SK-N-SH (cell line): ENCODE data around the gene CGAS. TPM values are rescaled to one million over a fixed set of nuclear protein-coding genes. Genes with fewer than 3 reads are reported as not detected.

Experiments
- CTCF ChIA-PET: fragments of 300-600, 350-600 bp; formaldehyde crosslinking; extraction: SDS; loops from one replicate; lab custom pipeline; 2021; lab: Yijun Ruan, JAX
- POLR2A ChIA-PET: fragments of 350-600 bp; sonication (Branson Sonifier 250); formaldehyde crosslinking; extraction: SDS; loops from one replicate; lab custom pipeline; 2020; ENCODE audit warnings: antibody characterized with exemption, inconsistent platforms; lab: Yijun Ruan, JAX
- DNase-seq: peaks from one replicate; pipeline ENCODE4 v3.0.0; 2012
- H2AFZ ChIP-seq: fragments of 200-600 bp; sonication (generic); 2 replicates; pipeline ENCODE4 v1.8.1; 2016; ENCODE audit warnings: antibody characterized with exemption, mild to moderate bottlenecking, low read depth
- H3F3A ChIP-seq: fragments of 200-600 bp; sonication (generic); replicated peaks from 2 replicates; pipeline ENCODE3; 2016; ENCODE audit warnings: antibody characterized with exemption, mild to moderate bottlenecking; ENCODE audit not compliant: insufficient read depth
- H3K27ac ChIP-seq, 2 experiments: fragments of 200-500 bp in 1 of 2; fragments of 200-600 bp in 1 of 2; sonication (Bioruptor generic) in 1 of 2; sonication (generic), shearing (Covaris generic) in 1 of 2; 2 replicates each; pipeline versions ENCODE4 v1.5.1 to v1.6.1; 2014 to 2016; ENCODE audit warnings: low read depth in 2 of 2, inconsistent platforms in 1 of 2, low read length in 1 of 2, mild to moderate bottlenecking in 1 of 2, mixed read lengths in 1 of 2
- H3K27me3 ChIP-seq: fragments of 200-600 bp; sonication (generic), shearing (Covaris generic); 2 replicates; pipeline ENCODE4 v1.6.1; 2016; ENCODE audit warnings: mixed run types; ENCODE audit not compliant: insufficient read depth
- H3K36me3 ChIP-seq, 2 experiments: fragments of 200-500 bp in 1 of 2; fragments of 200-600 bp in 1 of 2; sonication (Bioruptor generic) in 1 of 2; sonication (generic) in 1 of 2; replicated peaks in 1 of 2; 2 replicates each; pipeline versions ENCODE3 to v1.5.1; 2014 to 2016; ENCODE audit warnings: low read length in 1 of 2, mild to moderate bottlenecking in 1 of 2; ENCODE audit not compliant: insufficient read depth in 2 of 2, control insufficient read depth in 1 of 2
- H3K4me1 ChIP-seq, 2 experiments: fragments of 200-500 bp in 1 of 2; fragments of 200-600 bp in 1 of 2; sonication (Bioruptor generic) in 1 of 2; sonication (generic), shearing (Covaris generic) in 1 of 2; 2 replicates each; pipeline versions ENCODE4 v1.5.1 to v1.6.1; 2014 to 2016; ENCODE audit warnings: low read depth in 1 of 2, low read length in 1 of 2, mixed run types in 1 of 2; ENCODE audit not compliant: insufficient read depth in 2 of 2, control insufficient read depth in 1 of 2
- H3K4me2 ChIP-seq: fragments of 200-600 bp; sonication (generic), shearing (Covaris generic); 2 replicates; pipeline ENCODE4 v1.6.1; 2017; ENCODE audit warnings: mixed run types
- H3K4me3 ChIP-seq, 2 experiments: fragments of 200-500 bp in 1 of 2; fragments of 200-600 bp in 1 of 2; sonication (Bioruptor generic) in 1 of 2; sonication (generic), shearing (Covaris generic) in 1 of 2; 2 replicates each; pipeline versions ENCODE4 v1.5.1 to v1.8.1; 2014 to 2016; ENCODE audit warnings: low read depth in 2 of 2, inconsistent platforms in 1 of 2, low read length in 1 of 2, mild to moderate bottlenecking in 1 of 2, mixed read lengths in 1 of 2, moderate library complexity in 1 of 2
- H3K79me2 ChIP-seq: fragments of 200-600 bp; sonication (generic); 2 replicates; pipeline ENCODE4 v1.8.1; 2017; ENCODE audit warnings: mild to moderate bottlenecking; ENCODE audit not compliant: insufficient read depth
- H3K9ac ChIP-seq: fragments of 200-600 bp; sonication (generic); 2 replicates; pipeline ENCODE4 v1.6.1; 2017; ENCODE audit warnings: mixed run types
- H3K9me2 ChIP-seq: fragments of 200-600 bp; sonication (generic); 2 replicates; pipeline ENCODE4 v1.6.1; 2017; ENCODE audit warnings: mixed run types
- H3K9me3 ChIP-seq: fragments of 200-600 bp; sonication (generic); 2 replicates; pipeline ENCODE4 v1.6.1; 2017; ENCODE audit warnings: mixed run types, mild to moderate bottlenecking, moderate library complexity
- H4K20me1 ChIP-seq: fragments of 200-600 bp; sonication (generic); 2 replicates; pipeline ENCODE4 v1.6.1; 2017; ENCODE audit warnings: mild to moderate bottlenecking, mixed run types; ENCODE audit not compliant: insufficient read depth
- CHD2 ChIP-seq: fragments of 150-350 bp; IDR thresholded peaks from 2 replicates; pipeline ENCODE4 v1.6.1; 2018; ENCODE audit warnings: low read length; ENCODE audit not compliant: partially characterized antibody
- GATA2 ChIP-seq: sonication (generic); formaldehyde crosslinking; IDR thresholded peaks from 2 replicates; pipeline ENCODE4 v1.5.0; 2020; ENCODE audit warnings: mild to moderate bottlenecking, missing genetic modification reagents
- JUND ChIP-seq: IDR thresholded peaks from 2 replicates; pipeline ENCODE4 v1.4.0; 2012
- MXI1 ChIP-seq: IDR thresholded peaks from 2 replicates; pipeline ENCODE4 v1.6.1; 2012; ENCODE audit warnings: mild to moderate bottlenecking, low read depth, low read length, improper control_type of control experiment
- NFIC ChIP-seq: IDR thresholded peaks from 2 replicates; pipeline ENCODE4 v1.4.0; 2012; ENCODE audit warnings: borderline replicate concordance
- POLR2AphosphoS5 ChIP-seq: IDR thresholded peaks from 2 replicates; pipeline ENCODE4 v1.6.1; 2012; ENCODE audit warnings: low read depth, low read length
- RAD21 ChIP-seq: IDR thresholded peaks from 2 replicates; pipeline ENCODE4 v1.6.1; 2012; ENCODE audit warnings: mild to moderate bottlenecking, low read length
- RFX5 ChIP-seq: IDR thresholded peaks from 2 replicates; pipeline ENCODE4 v1.6.1; 2012; ENCODE audit warnings: mild to moderate bottlenecking, improper control_type of control experiment, low read length
- RXRA ChIP-seq: IDR thresholded peaks from 2 replicates; pipeline ENCODE4 v1.4.0; 2012; ENCODE audit warnings: low read depth, mild to moderate bottlenecking, borderline replicate concordance
- SIN3A ChIP-seq: IDR thresholded peaks from 2 replicates; pipeline ENCODE4 v1.6.1; 2012; ENCODE audit warnings: low read depth, mild to moderate bottlenecking, low read length, moderate library complexity, borderline replicate concordance
- SMC3 ChIP-seq: IDR thresholded peaks from 2 replicates; pipeline ENCODE4 v1.6.1; 2012; ENCODE audit warnings: low read depth, low read length, improper control_type of control experiment
- YY1 ChIP-seq: IDR thresholded peaks from 2 replicates; pipeline ENCODE4 v1.4.0; 2012; ENCODE audit warnings: low read depth, mild to moderate bottlenecking
- WGBS: methylation state at CpG from one replicate; pipeline ENCODE4 v1.1.6; 2017; ENCODE audit warnings: low lambda C conversion rate; 5-methylcytosine and 5-hydroxymethylcytosine counted together
- polyA plus RNA-seq, 3 experiments: library from polyadenylated mRNA; depleted of rRNA; stranded (reverse); fragments of >200 nt; gene quantifications; 2 replicates each; pipeline ENCODE4 v1.2.3, GENCODE V29; 2012
- TF ChIP-seq, protein P1 (sequence below): fragments of 200-600 bp; sonication (generic); IDR thresholded peaks from 2 replicates; pipeline ENCODE4 v1.6.1; 2017; ENCODE audit warnings: antibody characterized with exemption, mild to moderate bottlenecking, moderate library complexity
- TF ChIP-seq, protein P2 (sequence below): IDR thresholded peaks from 2 replicates; pipeline ENCODE4 v1.4.0; 2012; ENCODE audit warnings: low read depth
- TF ChIP-seq, protein P3 (sequence below): fragments of 150-350 bp; IDR thresholded peaks from 2 replicates; pipeline ENCODE4 v1.6.1; 2016; ENCODE audit warnings: mild to moderate bottlenecking, low read depth, low read length
- TF ChIP-seq, protein P4 (sequence below): IDR thresholded peaks from 2 replicates; pipeline ENCODE4 v1.6.1; 2012; ENCODE audit warnings: mild to moderate bottlenecking, low read depth, low read length, moderate library complexity
- TF ChIP-seq, protein P5 (sequence below): fragments of 150-350 bp; IDR thresholded peaks from 2 replicates; pipeline ENCODE4 v1.6.1; 2017; ENCODE audit warnings: antibody characterized with exemption, low read length, low read depth, borderline replicate concordance

The CGAS gene
- polyA plus RNA-seq, 1 of the 3 experiments (the other 2 are of a cell fraction), result 0.02 TPM

DNA sequence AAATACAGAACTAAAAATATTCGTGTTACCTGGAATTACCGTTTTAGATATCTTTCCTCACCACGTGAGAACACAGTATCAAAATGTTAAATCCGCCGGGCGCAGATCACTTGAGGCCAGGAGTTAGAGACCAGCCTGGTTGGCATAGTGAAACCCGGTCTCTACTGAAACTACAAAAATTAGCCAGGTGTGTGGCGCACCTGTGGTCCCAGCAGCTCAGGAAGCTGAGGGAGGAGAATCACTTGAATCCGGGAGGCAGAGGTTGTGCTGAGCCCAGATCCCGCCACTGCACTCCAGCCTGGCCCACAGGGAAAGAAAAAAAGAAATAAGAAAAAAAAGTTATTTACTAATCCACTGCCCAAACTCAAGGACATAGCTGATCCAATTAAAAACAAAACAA lies 62.2 kb downstream of the CGAS start (continued):
- TF ChIP-seq SIN3A, result no peak
- TF ChIP-seq RAD21, result no peak
- TF ChIP-seq, all 33 proteins: peak for 0

DNA sequence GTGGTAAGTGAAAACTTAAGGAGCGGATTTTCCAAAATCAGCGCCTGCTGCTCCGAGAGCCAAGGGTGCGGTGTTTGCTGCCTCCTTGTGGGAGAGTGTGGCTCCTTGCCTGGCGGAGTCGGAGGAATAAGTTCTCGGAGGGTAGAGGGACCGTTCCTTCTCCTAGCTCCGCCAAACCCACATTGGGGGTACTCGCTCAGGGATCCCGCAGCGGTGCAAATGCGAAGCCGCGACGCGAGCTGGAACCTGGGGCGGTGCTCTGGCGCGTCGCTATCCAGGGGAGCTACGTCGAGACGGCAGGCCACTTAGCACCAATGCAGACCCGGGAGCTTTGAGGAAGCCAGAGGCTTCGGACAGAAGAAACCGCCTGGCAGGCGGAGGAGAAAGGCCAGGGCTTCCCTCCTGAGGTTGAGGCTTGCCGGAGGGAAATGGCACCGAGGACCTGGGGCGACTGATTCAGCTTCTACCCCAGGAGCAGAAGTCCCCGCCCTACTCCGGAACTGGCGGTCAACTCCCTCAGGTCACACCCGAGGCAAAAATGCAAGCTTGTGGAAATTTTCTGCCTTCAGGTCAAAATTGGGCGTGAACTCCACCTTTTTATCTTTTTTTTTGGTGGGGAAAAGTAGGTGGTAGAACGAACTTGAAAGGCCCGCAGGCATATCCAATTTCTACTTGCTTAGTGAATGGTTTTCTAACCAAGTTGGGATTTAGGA lies 63.1 kb downstream of the CGAS start:
- H2AFZ ChIP-seq, result peak overlapping the region; percentile 96
- H4K20me1 ChIP-seq, result no peaks in the 10 kb centered on the region
- TF ChIP-seq NFIC (peak; percentile 4; the same call in 1 of the 2 replicates), SMC3 (peak; percentile 45), JUND (no peak), RAD21 (peak; percentile 59), GATA2 (CRISPR knock-in tag) (no peak)
- TF ChIP-seq, protein P1, sequence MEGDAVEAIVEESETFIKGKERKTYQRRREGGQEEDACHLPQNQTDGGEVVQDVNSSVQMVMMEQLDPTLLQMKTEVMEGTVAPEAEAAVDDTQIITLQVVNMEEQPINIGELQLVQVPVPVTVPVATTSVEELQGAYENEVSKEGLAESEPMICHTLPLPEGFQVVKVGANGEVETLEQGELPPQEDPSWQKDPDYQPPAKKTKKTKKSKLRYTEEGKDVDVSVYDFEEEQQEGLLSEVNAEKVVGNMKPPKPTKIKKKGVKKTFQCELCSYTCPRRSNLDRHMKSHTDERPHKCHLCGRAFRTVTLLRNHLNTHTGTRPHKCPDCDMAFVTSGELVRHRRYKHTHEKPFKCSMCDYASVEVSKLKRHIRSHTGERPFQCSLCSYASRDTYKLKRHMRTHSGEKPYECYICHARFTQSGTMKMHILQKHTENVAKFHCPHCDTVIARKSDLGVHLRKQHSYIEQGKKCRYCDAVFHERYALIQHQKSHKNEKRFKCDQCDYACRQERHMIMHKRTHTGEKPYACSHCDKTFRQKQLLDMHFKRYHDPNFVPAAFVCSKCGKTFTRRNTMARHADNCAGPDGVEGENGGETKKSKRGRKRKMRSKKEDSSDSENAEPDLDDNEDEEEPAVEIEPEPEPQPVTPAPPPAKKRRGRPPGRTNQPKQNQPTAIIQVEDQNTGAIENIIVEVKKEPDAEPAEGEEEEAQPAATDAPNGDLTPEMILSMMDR, result peak; percentile 71
- TF ChIP-seq, protein P2, sequence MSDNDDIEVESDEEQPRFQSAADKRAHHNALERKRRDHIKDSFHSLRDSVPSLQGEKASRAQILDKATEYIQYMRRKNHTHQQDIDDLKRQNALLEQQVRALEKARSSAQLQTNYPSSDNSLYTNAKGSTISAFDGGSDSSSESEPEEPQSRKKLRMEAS, result peak; percentile 51; the same call in 1 of the 2 replicates
- ChIA-PET POLR2A (no interaction called here), CTCF (interaction anchor here (0.6 to 2.1 kb wide), 9 partner anchors 11 to 247 kb away, joined by 3 to 5 read pairs (median 3); partner anchors contain the start of gene MTO1)
- H3K9me2 ChIP-seq, result no peaks in the 10 kb centered on the region
- H3K4me1 ChIP-seq, result no peaks in the 10 kb centered on the region; a peak in 1 of 4 replicates
- H3K9me3 ChIP-seq, result no peaks in the 10 kb centered on the region
- no peaks in the 10 kb centered on the region for H3K79me2 ChIP-seq
- whole genome bisulfite sequencing, result 16% methylated on average over 26 of the region's 38 CpGs
- H3F3A ChIP-seq, result no peaks in the 10 kb centered on the region
- peak overlapping the region; percentile 84 for H3K4me2 ChIP-seq
- no peaks in the 10 kb centered on the region for H3K27me3 ChIP-seq
- H3K36me3 ChIP-seq, result no peaks in the 10 kb centered on the region
- H3K27ac ChIP-seq, result no peak overlapping the region
- peak overlapping the region; percentile 50; the same call in 1 of the 2 replicates for H3K9ac ChIP-seq
- DNase-seq, result peak; percentile 56
- peak overlapping the region; percentile 47 to 68 for H3K4me3 ChIP-seq

DNA sequence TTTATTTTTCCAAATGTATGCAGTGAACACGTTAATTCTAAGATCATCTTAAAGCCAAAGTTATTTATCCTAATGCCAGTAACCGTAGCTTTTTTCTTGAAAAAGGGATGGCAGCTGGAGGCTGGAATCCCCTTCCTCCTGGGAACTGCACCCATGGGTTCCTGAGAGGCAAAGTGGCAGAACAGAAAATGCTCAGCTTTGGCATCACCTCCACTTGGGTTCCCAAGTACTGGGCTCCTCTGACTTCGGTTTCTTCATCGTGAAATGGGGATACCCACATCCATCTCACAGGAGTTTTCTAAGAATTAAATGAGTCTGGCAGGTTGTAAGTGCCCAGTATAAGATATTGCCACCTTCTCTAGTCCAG lies 63.7 kb downstream of the CGAS start:
- Histone ChIP-seq H3K27ac (no peak overlapping the region), H3K9ac (peak overlapping the region; percentile 50; the same call in 1 of the 2 replicates), H3K4me1 (no peaks in the 10 kb centered on the region; a peak in 1 of 4 replicates), H4K20me1 (no peaks in the 10 kb centered on the region), H3K36me3 (no peaks in the 10 kb centered on the region), H3K27me3 (no peaks in the 10 kb centered on the region), H2AFZ (peak overlapping the region; percentile 96), H3K4me3 (peak overlapping the region; percentile 47 to 68), H3K9me3 (no peaks in the 10 kb centered on the region), H3K4me2 (peak overlapping the region; percentile 84), H3K9me2 (no peaks in the 10 kb centered on the region), H3F3A (no peaks in the 10 kb centered on the region), H3K79me2 (no peaks in the 10 kb centered on the region)
- WGBS, result 56% methylated on average over 4 of the region's 4 CpGs
- no peak for DNase-seq
- ChIA-PET CTCF (interaction anchor here (0.8 kb wide), 4 partner anchors 21 to 246 kb away, joined by 3 read pairs; no protein-coding TSS in a partner anchor), POLR2A (no interaction called here)
- TF ChIP-seq POLR2AphosphoS5 (no peak), YY1 (no peak), RXRA (no peak), RFX5 (no peak), MXI1 (no peak), RAD21 (no peak), CHD2 (no peak)
- TF ChIP-seq, protein P3, sequence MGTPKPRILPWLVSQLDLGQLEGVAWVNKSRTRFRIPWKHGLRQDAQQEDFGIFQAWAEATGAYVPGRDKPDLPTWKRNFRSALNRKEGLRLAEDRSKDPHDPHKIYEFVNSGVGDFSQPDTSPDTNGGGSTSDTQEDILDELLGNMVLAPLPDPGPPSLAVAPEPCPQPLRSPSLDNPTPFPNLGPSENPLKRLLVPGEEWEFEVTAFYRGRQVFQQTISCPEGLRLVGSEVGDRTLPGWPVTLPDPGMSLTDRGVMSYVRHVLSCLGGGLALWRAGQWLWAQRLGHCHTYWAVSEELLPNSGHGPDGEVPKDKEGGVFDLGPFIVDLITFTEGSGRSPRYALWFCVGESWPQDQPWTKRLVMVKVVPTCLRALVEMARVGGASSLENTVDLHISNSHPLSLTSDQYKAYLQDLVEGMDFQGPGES, result no peak
- TF ChIP-seq, protein P4, sequence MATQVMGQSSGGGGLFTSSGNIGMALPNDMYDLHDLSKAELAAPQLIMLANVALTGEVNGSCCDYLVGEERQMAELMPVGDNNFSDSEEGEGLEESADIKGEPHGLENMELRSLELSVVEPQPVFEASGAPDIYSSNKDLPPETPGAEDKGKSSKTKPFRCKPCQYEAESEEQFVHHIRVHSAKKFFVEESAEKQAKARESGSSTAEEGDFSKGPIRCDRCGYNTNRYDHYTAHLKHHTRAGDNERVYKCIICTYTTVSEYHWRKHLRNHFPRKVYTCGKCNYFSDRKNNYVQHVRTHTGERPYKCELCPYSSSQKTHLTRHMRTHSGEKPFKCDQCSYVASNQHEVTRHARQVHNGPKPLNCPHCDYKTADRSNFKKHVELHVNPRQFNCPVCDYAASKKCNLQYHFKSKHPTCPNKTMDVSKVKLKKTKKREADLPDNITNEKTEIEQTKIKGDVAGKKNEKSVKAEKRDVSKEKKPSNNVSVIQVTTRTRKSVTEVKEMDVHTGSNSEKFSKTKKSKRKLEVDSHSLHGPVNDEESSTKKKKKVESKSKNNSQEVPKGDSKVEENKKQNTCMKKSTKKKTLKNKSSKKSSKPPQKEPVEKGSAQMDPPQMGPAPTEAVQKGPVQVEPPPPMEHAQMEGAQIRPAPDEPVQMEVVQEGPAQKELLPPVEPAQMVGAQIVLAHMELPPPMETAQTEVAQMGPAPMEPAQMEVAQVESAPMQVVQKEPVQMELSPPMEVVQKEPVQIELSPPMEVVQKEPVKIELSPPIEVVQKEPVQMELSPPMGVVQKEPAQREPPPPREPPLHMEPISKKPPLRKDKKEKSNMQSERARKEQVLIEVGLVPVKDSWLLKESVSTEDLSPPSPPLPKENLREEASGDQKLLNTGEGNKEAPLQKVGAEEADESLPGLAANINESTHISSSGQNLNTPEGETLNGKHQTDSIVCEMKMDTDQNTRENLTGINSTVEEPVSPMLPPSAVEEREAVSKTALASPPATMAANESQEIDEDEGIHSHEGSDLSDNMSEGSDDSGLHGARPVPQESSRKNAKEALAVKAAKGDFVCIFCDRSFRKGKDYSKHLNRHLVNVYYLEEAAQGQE, result no peak
- TF ChIP-seq, protein P5, sequence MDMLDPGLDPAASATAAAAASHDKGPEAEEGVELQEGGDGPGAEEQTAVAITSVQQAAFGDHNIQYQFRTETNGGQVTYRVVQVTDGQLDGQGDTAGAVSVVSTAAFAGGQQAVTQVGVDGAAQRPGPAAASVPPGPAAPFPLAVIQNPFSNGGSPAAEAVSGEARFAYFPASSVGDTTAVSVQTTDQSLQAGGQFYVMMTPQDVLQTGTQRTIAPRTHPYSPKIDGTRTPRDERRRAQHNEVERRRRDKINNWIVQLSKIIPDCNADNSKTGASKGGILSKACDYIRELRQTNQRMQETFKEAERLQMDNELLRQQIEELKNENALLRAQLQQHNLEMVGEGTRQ, result no peak
